Measurements from ENCODE around the gene LILRB3.
"Not testable (repeated sequence)": the region's sequence is repeated elsewhere in the genome, so short reads cannot be mapped to it uniquely, and the experiment has no call there.

LILRB3 gene

DNA sequence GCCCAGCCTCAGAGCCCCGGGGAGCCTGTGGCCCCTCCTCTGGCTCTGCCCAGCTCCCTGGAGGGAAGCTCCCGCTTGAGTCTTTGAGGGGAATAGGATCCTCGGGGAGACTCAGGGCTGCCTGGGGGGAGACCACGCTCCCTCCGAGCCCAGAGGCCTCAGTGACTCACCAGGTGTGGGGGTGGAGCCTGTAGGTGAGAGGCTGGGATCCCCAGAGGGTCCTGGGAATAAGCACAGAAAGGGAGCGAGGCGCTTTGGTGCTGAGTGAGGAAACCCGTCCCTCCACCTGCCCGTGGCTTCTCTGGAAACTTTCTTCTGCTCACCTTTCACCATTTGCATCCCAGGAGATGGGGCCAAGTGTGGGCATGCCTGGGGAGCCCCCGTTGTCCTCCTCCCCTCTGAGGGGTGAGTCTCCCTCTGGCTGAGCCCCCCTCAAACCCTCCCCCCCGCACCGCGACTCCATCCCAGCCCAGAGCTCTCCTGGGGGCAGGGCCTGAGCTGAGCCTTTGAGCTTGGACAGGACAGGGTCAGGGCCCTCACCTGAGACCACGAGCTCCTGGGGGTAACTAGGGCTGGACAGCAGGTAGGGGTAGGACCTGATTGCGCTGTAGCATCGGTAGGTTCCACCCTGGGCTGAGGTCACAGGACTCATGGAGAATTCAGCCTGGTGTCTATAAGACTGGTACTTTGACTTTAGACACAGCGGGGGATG lies 31.5 kb upstream of the LILRB3 start:
- H3K9me3 ChIP-seq (ENCODE audit: control insufficient read depth, low read depth, low read length): no peaks in the 10 kb centered on the region
- H3K27me3 ChIP-seq (ENCODE audit: control insufficient read depth, insufficient read depth, low read length): no peaks in the 10 kb centered on the region
- H3K36me3 ChIP-seq (ENCODE audit: control insufficient read depth, low read depth, low read length): no peaks in the 10 kb centered on the region
- no peaks in the 10 kb centered on the region for H3K4me1 ChIP-seq (ENCODE audit: control insufficient read depth, low read depth, low read length)
- no peak overlapping the region for H3K27ac ChIP-seq (ENCODE audit: low read length)
- no peak overlapping the region for H3K9ac ChIP-seq (ENCODE audit: low read length)
- H3K4me3 ChIP-seq (ENCODE audit: low read length): no peak overlapping the region

DNA sequence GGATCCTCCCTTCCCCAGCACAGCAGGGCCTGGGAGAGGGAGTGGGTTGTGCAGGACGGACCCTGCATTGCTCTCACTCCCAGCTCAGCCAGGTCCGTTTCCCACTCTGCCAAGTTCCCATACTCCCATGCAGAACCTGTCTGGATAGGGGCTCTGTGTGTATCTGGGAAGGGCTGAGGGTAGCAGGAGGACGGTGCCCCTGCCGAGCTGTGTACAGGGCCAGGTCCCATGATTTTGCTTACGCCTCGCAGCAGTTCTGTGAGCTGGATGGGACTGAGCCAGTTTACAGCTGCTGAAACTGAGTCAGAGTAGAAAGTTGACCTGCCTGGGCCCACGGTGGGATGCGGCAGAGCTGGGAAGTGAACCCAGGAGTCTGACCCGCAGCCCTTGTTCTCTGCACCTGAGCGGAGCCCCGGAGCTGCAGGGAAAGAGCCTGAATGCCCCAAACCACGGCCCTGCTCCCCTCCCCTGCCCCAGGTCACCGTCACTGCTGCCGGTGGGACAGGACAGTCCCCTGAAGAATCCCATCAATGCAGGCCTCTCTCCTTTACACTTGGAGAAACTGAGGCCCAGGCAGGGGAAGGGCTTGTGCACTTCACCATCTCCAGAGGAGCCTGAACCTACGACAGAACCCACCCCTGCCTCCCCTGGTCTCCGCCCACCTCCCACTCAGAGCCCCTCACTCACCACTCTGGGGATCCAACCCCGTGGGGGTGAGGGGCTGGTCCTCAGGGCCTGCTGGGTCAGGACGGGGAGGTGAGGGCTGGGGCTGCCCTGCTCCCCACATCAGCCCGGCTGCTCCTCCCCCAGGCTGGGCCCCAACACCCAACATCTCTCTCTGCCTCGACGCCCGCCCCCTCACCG lies 30.8 kb upstream of the LILRB3 start:
- no peak overlapping the region for H3K4me3 ChIP-seq (ENCODE audit: low read length)
- no peaks in the 10 kb centered on the region for H3K4me1 ChIP-seq (ENCODE audit: control insufficient read depth, low read depth, low read length)
- H3K9me3 ChIP-seq (ENCODE audit: control insufficient read depth, low read depth, low read length): no peaks in the 10 kb centered on the region
- no peak overlapping the region for H3K27ac ChIP-seq (ENCODE audit: low read length)
- H3K27me3 ChIP-seq (ENCODE audit: control insufficient read depth, insufficient read depth, low read length): no peaks in the 10 kb centered on the region
- H3K36me3 ChIP-seq (ENCODE audit: control insufficient read depth, low read depth, low read length): no peaks in the 10 kb centered on the region
- H3K9ac ChIP-seq (ENCODE audit: low read length): no peak overlapping the region

DNA sequence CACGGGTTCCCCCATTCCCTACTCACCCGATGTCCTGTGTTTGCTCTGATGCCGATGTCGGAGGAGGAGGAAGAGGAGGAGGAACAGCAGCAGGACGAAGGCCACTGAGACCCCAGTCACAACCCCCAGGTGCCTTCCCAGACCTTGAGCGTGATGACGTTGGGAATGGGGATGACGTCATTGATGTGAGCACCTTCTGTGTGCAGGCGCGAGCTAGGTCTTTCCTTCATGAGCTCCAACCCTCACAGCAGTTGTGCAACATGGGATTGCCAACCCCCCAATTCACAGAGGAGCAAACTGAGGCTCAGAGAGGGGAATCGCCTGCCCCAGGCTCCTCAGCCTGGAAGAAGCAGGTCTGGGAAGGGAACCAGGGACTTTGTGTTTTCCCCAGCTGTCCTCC lies 30.0 kb upstream of the LILRB3 start:
- Histone ChIP-seq H3K4me3 (ENCODE audit: low read length) (no peak overlapping the region), H3K27me3 (ENCODE audit: control insufficient read depth, insufficient read depth, low read length) (no peaks in the 10 kb centered on the region), H3K36me3 (ENCODE audit: control insufficient read depth, low read depth, low read length) (no peaks in the 10 kb centered on the region), H3K27ac (ENCODE audit: low read length) (no peak overlapping the region), H3K9me3 (ENCODE audit: control insufficient read depth, low read depth, low read length) (no peaks in the 10 kb centered on the region), H3K4me1 (ENCODE audit: control insufficient read depth, low read depth, low read length) (no peaks in the 10 kb centered on the region), H3K9ac (ENCODE audit: low read length) (no peak overlapping the region)

DNA sequence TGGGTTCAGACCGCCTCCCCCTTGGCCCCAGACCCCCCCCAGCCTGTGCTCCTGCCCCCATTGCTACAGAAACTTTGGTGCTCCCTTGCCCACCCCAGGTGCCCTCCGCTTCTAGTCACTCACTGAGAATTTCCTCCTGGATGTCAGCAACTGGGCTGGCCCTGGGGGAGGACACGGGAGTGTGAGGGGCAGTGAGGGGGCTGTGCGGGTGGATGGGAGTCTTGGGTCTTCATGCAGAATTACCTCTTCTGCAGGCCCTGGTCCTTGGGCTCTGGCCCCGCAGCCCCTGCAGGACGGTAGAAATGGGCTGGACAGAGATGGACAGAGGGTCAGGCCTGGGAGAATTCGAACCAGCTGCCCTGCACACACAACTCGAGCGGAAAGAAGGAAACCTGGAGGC lies 29.4 kb upstream of the LILRB3 start:
- H3K9me3 ChIP-seq (ENCODE audit: control insufficient read depth, low read depth, low read length): no peaks in the 10 kb centered on the region
- H3K27me3 ChIP-seq (ENCODE audit: control insufficient read depth, insufficient read depth, low read length): no peaks in the 10 kb centered on the region
- H3K4me1 ChIP-seq (ENCODE audit: control insufficient read depth, low read depth, low read length): no peaks in the 10 kb centered on the region
- no peak overlapping the region for H3K4me3 ChIP-seq (ENCODE audit: low read length)
- no peak overlapping the region for H3K27ac ChIP-seq (ENCODE audit: low read length)
- no peaks in the 10 kb centered on the region for H3K36me3 ChIP-seq (ENCODE audit: control insufficient read depth, low read depth, low read length)
- H3K9ac ChIP-seq (ENCODE audit: low read length): no peak overlapping the region

DNA sequence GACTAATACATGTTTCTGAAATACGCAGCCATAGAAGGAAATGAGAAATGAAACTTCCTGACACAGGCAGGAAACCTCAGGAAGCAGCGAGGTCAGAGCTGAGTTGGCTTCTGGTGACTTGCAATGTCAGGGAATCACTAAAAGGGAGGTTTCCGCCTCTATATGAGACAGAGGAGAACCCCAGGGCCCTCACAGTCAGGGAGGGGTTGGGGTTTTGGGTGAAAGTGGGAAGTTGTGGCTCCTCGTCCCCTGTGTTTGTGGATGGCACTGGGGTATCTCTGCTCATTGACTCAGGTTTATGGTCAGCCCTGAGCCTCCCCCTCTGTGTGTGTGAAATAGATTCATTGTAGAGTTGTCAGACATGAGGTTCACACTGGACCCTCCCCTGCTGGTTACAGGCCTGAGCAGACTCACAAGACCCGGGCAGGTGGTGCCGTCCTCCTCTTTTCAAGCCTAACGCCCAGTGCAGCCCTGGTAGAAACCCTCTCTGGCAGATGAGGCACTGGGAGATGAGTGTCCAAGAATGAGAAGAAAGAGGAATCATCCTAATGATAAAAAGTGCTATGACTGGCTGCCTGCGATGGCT lies 25.3 kb upstream of the LILRB3 start:
- no peaks in the 10 kb centered on the region for H3K4me1 ChIP-seq (ENCODE audit: control insufficient read depth, low read depth, low read length)

DNA sequence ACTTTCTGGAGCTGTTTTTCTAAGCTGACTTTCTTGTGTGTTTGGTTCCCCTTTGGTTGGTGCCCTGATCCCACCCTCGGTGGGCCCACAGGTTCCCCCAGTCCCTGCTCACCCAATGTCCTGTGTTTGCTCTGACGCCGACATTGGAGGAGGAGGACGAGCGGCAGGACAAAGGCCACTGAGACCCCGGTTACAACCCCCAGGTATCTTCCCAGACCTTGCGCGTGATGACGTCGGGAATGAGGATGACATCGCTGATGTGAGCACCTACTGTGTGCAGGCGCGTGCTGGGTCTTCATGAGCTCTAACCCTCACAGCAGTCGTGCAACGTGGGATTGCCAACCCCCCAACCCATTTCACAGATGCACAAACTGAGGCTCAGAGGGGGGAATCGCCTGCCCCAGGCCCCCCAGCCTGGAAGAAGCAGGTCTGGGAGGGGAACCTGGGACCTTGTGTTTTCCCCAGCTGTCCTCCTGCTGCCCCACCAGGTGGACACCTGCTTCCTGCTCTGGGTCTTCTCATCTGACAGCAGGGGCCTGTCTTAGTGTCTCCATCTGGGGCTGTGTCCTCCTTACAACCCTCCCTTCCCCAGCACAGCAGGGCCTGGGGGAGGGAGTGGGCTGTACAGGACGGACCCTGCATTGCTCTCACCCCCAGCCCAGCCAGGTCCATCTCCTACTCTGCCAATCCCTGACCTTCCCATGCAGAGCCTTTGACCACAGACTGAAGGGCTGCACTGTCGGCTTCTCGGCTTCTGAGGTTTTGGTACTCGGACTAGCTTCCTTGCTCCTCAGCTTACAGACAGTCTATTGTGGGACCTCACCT lies 24.5 kb upstream of the LILRB3 start:
- Histone ChIP-seq H3K36me3 (ENCODE audit: control insufficient read depth, low read depth, low read length) (no peaks in the 10 kb centered on the region), H3K9me3 (ENCODE audit: control insufficient read depth, low read depth, low read length) (no peaks in the 10 kb centered on the region), H3K27me3 (ENCODE audit: control insufficient read depth, insufficient read depth, low read length) (no peaks in the 10 kb centered on the region), H3K9ac (ENCODE audit: low read length) (no peak overlapping the region), H3K4me1 (ENCODE audit: control insufficient read depth, low read depth, low read length) (no peaks in the 10 kb centered on the region), H3K4me3 (ENCODE audit: low read length) (no peak overlapping the region), H3K27ac (ENCODE audit: low read length) (no peak overlapping the region)

More for the DNA sequence above, 25.3 kb upstream of the LILRB3 start:
- H3K9ac ChIP-seq (ENCODE audit: low read length): no peak overlapping the region
- H3K9me3 ChIP-seq (ENCODE audit: control insufficient read depth, low read depth, low read length): no peaks in the 10 kb centered on the region
- no peak overlapping the region for H3K4me3 ChIP-seq (ENCODE audit: low read length)
- no peaks in the 10 kb centered on the region for H3K36me3 ChIP-seq (ENCODE audit: control insufficient read depth, low read depth, low read length)
- no peaks in the 10 kb centered on the region for H3K27me3 ChIP-seq (ENCODE audit: control insufficient read depth, insufficient read depth, low read length)
- no peak overlapping the region for H3K27ac ChIP-seq (ENCODE audit: low read length)

DNA sequence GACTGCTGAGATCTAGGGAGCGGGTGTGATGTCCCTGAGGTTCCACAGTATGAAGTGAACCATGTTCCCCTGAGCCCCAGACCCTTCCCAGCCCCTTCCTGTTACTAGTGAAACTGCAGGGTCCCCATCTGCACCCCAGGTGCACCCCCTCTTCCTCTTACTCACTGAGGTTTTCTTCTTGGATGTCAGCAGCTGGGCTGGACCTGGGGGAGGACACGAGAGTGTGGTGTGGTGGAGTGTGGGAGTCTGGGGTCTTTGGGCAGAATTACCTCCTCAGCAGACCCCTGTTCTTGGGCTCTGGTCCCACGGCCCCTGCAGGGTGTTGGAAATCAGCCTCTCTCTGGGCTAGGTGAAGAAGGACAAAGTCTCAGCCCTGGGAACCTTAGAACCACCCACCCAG lies 23.1 kb upstream of the LILRB3 start:
- Histone ChIP-seq H3K36me3 (ENCODE audit: control insufficient read depth, low read depth, low read length) (no peaks in the 10 kb centered on the region), H3K9ac (ENCODE audit: low read length) (no peak overlapping the region), H3K4me3 (ENCODE audit: low read length) (no peak overlapping the region), H3K27me3 (ENCODE audit: control insufficient read depth, insufficient read depth, low read length) (no peaks in the 10 kb centered on the region), H3K9me3 (ENCODE audit: control insufficient read depth, low read depth, low read length) (no peaks in the 10 kb centered on the region), H3K27ac (ENCODE audit: low read length) (no peak overlapping the region), H3K4me1 (ENCODE audit: control insufficient read depth, low read depth, low read length) (no peaks in the 10 kb centered on the region)

DNA sequence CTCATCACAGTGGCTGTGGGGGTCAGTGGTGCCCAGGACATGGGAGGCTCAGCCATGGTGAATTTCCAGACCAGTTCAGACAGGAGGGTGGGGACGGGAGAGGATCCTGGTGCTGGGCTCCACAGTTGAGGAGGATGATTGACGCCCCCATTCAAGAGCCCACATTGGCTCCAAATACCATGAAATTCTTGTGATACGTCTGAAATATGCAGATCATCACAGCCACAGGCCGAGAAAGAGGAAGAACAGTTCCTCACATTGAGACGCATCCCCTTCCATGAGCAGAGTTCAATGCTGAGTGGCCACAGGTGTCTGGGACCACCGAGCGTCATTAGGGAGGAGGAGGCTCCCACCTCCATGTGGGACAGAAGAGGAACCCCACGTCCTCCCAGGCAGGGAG lies 21.0 kb upstream of the LILRB3 start:
- H3K9me3 ChIP-seq (ENCODE audit: control insufficient read depth, low read depth, low read length); H3K27me3 ChIP-seq (ENCODE audit: control insufficient read depth, insufficient read depth, low read length); H3K36me3 ChIP-seq (ENCODE audit: control insufficient read depth, low read depth, low read length); H3K4me3 ChIP-seq (ENCODE audit: low read length); H3K27ac ChIP-seq (ENCODE audit: low read length); H3K4me1 ChIP-seq (ENCODE audit: control insufficient read depth, low read depth, low read length); H3K9ac ChIP-seq (ENCODE audit: low read length): not testable (repeated sequence)

DNA sequence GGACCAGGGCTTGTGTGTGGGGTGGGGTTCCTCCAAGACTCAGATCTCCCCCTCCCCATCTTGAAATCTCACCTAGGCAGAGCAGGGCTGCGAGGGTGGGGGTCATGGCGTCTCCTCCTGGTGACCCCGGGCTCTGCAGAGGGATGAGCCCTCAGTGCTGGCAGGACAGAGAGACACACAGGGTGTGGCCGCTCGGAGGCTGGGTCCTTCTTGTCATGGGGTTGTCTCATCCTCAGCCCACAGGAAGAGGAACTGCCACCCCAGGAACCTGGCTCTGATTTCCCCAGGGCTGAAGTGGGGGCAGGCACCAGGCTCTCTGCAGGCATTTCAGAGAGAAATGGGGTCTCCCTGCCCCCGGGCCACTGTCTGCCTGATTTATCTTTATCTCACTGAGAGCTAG lies 19.8 kb upstream of the LILRB3 start, which contains the start of gene LILRA6:
Gene LILRA6 (minus strand): TSS at position 145 of the 400 bp plus-strand sequence.
- not testable (repeated sequence) for H3K27me3 ChIP-seq (ENCODE audit: control insufficient read depth, insufficient read depth, low read length); H3K36me3 ChIP-seq (ENCODE audit: control insufficient read depth, low read depth, low read length); H3K27ac ChIP-seq (ENCODE audit: low read length); H3K4me3 ChIP-seq (ENCODE audit: low read length); H3K9ac ChIP-seq (ENCODE audit: low read length); H3K9me3 ChIP-seq (ENCODE audit: control insufficient read depth, low read depth, low read length); H3K4me1 ChIP-seq (ENCODE audit: control insufficient read depth, low read depth, low read length)

DNA sequence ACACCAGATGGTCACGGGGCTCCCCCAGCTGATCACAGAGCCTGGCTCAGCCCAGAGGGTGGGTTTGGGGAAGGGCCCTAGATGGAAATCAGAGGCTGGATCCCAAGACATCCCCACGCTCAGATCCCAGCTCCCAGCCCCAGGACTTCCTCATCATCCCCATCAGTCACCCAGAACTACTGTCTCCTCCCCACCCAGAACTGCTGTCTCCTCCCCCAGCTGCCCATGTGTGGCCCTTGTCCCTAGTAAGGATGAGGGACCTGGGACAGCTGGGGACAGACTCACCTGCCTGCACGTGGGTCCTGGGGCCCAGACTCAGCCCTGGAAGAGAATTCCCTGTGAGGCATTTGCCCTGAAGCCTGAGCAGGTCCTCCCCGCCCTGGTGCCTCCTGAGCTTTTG lies 19.4 kb upstream of the LILRB3 start:
- not testable (repeated sequence) for H3K9ac ChIP-seq (ENCODE audit: low read length); H3K4me3 ChIP-seq (ENCODE audit: low read length); H3K4me1 ChIP-seq (ENCODE audit: control insufficient read depth, low read depth, low read length); H3K9me3 ChIP-seq (ENCODE audit: control insufficient read depth, low read depth, low read length); H3K27me3 ChIP-seq (ENCODE audit: control insufficient read depth, insufficient read depth, low read length); H3K36me3 ChIP-seq (ENCODE audit: control insufficient read depth, low read depth, low read length); H3K27ac ChIP-seq (ENCODE audit: low read length)
